H1 (cell line): ENCODE data around the gene HNF1B. TPM values are rescaled to one million over a fixed set of nuclear protein-coding genes. Genes with fewer than 3 reads are reported as not detected.

Source experiments
- CTCF ChIA-PET: fragments of 300-600 bp; sonication (Branson Sonifier 250); formaldehyde crosslinking; loops from one replicate; lab custom pipeline; 2021; ENCODE audit not compliant: partially characterized antibody; lab: Charles Lee
- POLR2A ChIA-PET: fragments of 300-600 bp; sonication (Branson Sonifier 250); formaldehyde crosslinking; loops from one replicate; lab custom pipeline; 2021; ENCODE audit warnings: inconsistent platforms; ENCODE audit not compliant: partially characterized antibody; lab: Charles Lee
- DNase-seq, 2 experiments: peaks; one replicate each; pipeline versions ENCODE4 v3.0.0 to v3.0.0-alpha.2; 2010 to 2022; ENCODE audit warnings: low spot score in 2 of 2, low read depth in 1 of 2, mixed read lengths in 1 of 2
- FAIRE-seq: peaks from 2 replicates; lab custom pipeline; 2011; peaks lifted over from hg19 to GRCh38; lab: Jason Lieb, UNC
- H2AFZ ChIP-seq: 2 replicates; pipeline ENCODE4 v1.8.1; 2012; ENCODE audit warnings: low read length, inconsistent platforms
- H2AK5ac ChIP-seq: 2 replicates; pipeline ENCODE4 v1.6.1; 2013; ENCODE audit warnings: low read depth, low read length
- H2BK120ac ChIP-seq: replicated peaks from 2 replicates; pipeline ENCODE3; 2013; ENCODE audit warnings: low read depth, low read length, inconsistent platforms
- H2BK12ac ChIP-seq: 2 replicates; pipeline ENCODE4 v1.6.1; 2013; ENCODE audit warnings: low read depth, low read length
- H2BK15ac ChIP-seq: 2 replicates; pipeline ENCODE4 v1.6.1; 2013; ENCODE audit warnings: low read length
- H2BK20ac ChIP-seq: 2 replicates; pipeline ENCODE4 v1.6.1; 2013; ENCODE audit warnings: low read length
- H2BK5ac ChIP-seq: 2 replicates; pipeline ENCODE4 v1.6.1; 2013; ENCODE audit warnings: low read depth, low read length
- H3K14ac ChIP-seq: 2 replicates; pipeline ENCODE4 v1.6.1; 2013; ENCODE audit warnings: inconsistent platforms; ENCODE audit not compliant: insufficient read length
- H3K18ac ChIP-seq: 2 replicates; pipeline ENCODE4 v1.6.1; 2013; ENCODE audit warnings: low read length; ENCODE audit errors: extremely low read depth
- H3K23ac ChIP-seq: 2 replicates; pipeline ENCODE4 v1.6.1; 2013; ENCODE audit warnings: inconsistent platforms; ENCODE audit not compliant: insufficient read length
- H3K23me2 ChIP-seq: 2 replicates; pipeline ENCODE4 v1.6.1; 2013; ENCODE audit warnings: low read depth, low read length
- H3K27ac ChIP-seq: 2 replicates; pipeline ENCODE4 v1.6.1; 2011; ENCODE audit warnings: low read depth, low read length, inconsistent platforms
- H3K27me3 ChIP-seq, 4 experiments: replicated peaks in 1 of 4; 1 replicate in 1 of 4; 2 replicates in 3 of 4; pipeline versions ENCODE4 v1.6.1 to v1.8.1; 2011 to 2013; ENCODE audit warnings: low read length in 3 of 4, mild to moderate bottlenecking in 3 of 4, inconsistent platforms in 2 of 4, mixed read lengths in 2 of 4, moderate library complexity in 1 of 4; ENCODE audit not compliant: control insufficient read depth in 3 of 4, insufficient read depth in 3 of 4; ENCODE audit errors: extremely low read depth in 1 of 4
- H3K36me3 ChIP-seq, 4 experiments: 2 replicates each; pipeline versions ENCODE4 v1.6.1 to v1.8.1; 2011 to 2013; ENCODE audit warnings: mild to moderate bottlenecking in 4 of 4, low read length in 3 of 4, moderate library complexity in 2 of 4, control low read depth in 1 of 4, inconsistent platforms in 1 of 4; ENCODE audit not compliant: insufficient read depth in 4 of 4, control insufficient read depth in 2 of 4
- H3K4ac ChIP-seq: replicated peaks from 2 replicates; pipeline ENCODE3; 2013; ENCODE audit warnings: low read length, low read depth, mixed read lengths, inconsistent platforms; ENCODE audit not compliant: insufficient read length
- H3K4me1 ChIP-seq, 4 experiments: replicated peaks in 1 of 4; 1 replicate in 1 of 4; 2 replicates in 3 of 4; pipeline versions ENCODE4 v1.6.1 to v1.8.1; 2011 to 2013; ENCODE audit warnings: low read length in 3 of 4, inconsistent platforms in 2 of 4, mixed read lengths in 1 of 4; ENCODE audit not compliant: insufficient read depth in 4 of 4, control insufficient read depth in 3 of 4
- H3K4me2 ChIP-seq, 2 experiments: 2 replicates each; pipeline versions ENCODE4 v1.6.1 to v1.8.1; 2011 to 2013; ENCODE audit warnings: low read depth in 2 of 2, low read length in 2 of 2, control low read depth in 1 of 2, inconsistent platforms in 1 of 2, mild to moderate bottlenecking in 1 of 2; ENCODE audit not compliant: insufficient read depth in 1 of 2
- H3K4me3 ChIP-seq, 4 experiments: fragments of 200-600, 300-600 bp in 1 of 4; sonication (generic), shearing (Covaris generic), sonication (Bioruptor Twin) in 1 of 4; 2 replicates each; pipeline versions ENCODE4 v1.5.1 to v1.8.1; 2011 to 2016; ENCODE audit warnings: low read length in 4 of 4, low read depth in 3 of 4, control low read depth in 2 of 4, inconsistent platforms in 2 of 4, mild to moderate bottlenecking in 2 of 4, mixed read lengths in 1 of 4, moderate library complexity in 1 of 4; ENCODE audit not compliant: insufficient read depth in 2 of 4; ENCODE audit errors: extremely low read depth in 1 of 4
- H3K56ac ChIP-seq: replicated peaks from 2 replicates; pipeline ENCODE3; 2013; ENCODE audit warnings: low read depth, mild to moderate bottlenecking, mixed read lengths, low read length, inconsistent platforms; ENCODE audit not compliant: insufficient read length
- H3K79me1 ChIP-seq: 2 replicates; pipeline ENCODE4 v1.6.1; 2013; ENCODE audit warnings: low read depth, low read length, control low read depth
- H3K79me2 ChIP-seq, 2 experiments: 2 replicates each; pipeline versions ENCODE4 v1.6.1 to v1.8.1; 2012 to 2013; ENCODE audit warnings: low read length in 2 of 2, mild to moderate bottlenecking in 2 of 2, inconsistent platforms in 1 of 2; ENCODE audit not compliant: insufficient read depth in 2 of 2, control insufficient read depth in 1 of 2
- H3K9ac ChIP-seq, 4 experiments: replicated peaks in 1 of 4; 1 replicate in 1 of 4; 2 replicates in 3 of 4; pipeline versions ENCODE4 v1.6.1 to v1.8.1; 2011 to 2013; ENCODE audit warnings: low read depth in 3 of 4, low read length in 3 of 4, control low read depth in 2 of 4, mild to moderate bottlenecking in 2 of 4, moderate library complexity in 2 of 4, inconsistent platforms in 1 of 4; ENCODE audit errors: extremely low read depth in 1 of 4
- H3K9me3 ChIP-seq, 2 experiments: 2 replicates each; pipeline versions ENCODE4 v1.6.1 to v1.8.1; 2012 to 2013; ENCODE audit warnings: mild to moderate bottlenecking in 2 of 2, moderate library complexity in 2 of 2, control low read depth in 1 of 2, inconsistent platforms in 1 of 2, low read depth in 1 of 2, low read length in 1 of 2, mixed read lengths in 1 of 2; ENCODE audit not compliant: insufficient read depth in 2 of 2
- H4K20me1 ChIP-seq, 2 experiments: replicated peaks in 1 of 2; 2 replicates each; pipeline versions ENCODE3 to v1.8.1; 2011 to 2013; ENCODE audit warnings: inconsistent platforms in 2 of 2, low read length in 2 of 2, mild to moderate bottlenecking in 1 of 2; ENCODE audit not compliant: insufficient read depth in 2 of 2, control insufficient read depth in 1 of 2
- H4K5ac ChIP-seq: 2 replicates; pipeline ENCODE4 v1.6.1; 2013; ENCODE audit warnings: low read length, low read depth, mixed read lengths, inconsistent platforms; ENCODE audit not compliant: insufficient read length
- H4K8ac ChIP-seq: 2 replicates; pipeline ENCODE4 v1.8.0; 2013; ENCODE audit warnings: mild to moderate bottlenecking, moderate library complexity, low read length, inconsistent platforms; ENCODE audit not compliant: insufficient read depth; ENCODE audit errors: extremely low read depth
- H4K91ac ChIP-seq: replicated peaks from 2 replicates; pipeline ENCODE3; 2013; ENCODE audit warnings: low read length, mixed read lengths, inconsistent platforms; ENCODE audit not compliant: insufficient read length
- BACH1 ChIP-seq: IDR thresholded peaks from 2 replicates; pipeline ENCODE4 v1.6.1; 2012; ENCODE audit warnings: low read length, improper control_type of control experiment
- CEBPB ChIP-seq: IDR thresholded peaks from 2 replicates; pipeline ENCODE4 v1.6.1; 2012; ENCODE audit warnings: low read depth, low read length
- CHD2 ChIP-seq: IDR thresholded peaks from 2 replicates; pipeline ENCODE4 v1.6.1; 2012; ENCODE audit warnings: low read length, improper control_type of control experiment
- CTBP2 ChIP-seq: IDR thresholded peaks from 2 replicates; pipeline ENCODE4 v1.7.0; 2011; ENCODE audit warnings: borderline replicate concordance, mild to moderate bottlenecking, moderate library complexity, mixed read lengths, low read length; ENCODE audit not compliant: insufficient read depth, insufficient read length
- GABPA ChIP-seq: IDR thresholded peaks from 2 replicates; pipeline ENCODE4 v1.6.1; 2011; ENCODE audit warnings: mild to moderate bottlenecking, low read length, moderate library complexity, borderline replicate concordance; ENCODE audit not compliant: insufficient read depth
- KDM1A ChIP-seq: fragments of 200-600, 300-600 bp; sonication (generic); IDR thresholded peaks from 2 replicates; pipeline ENCODE4 v1.7.1; 2016; ENCODE audit warnings: mild to moderate bottlenecking, low read length, borderline replicate concordance
- KDM5A ChIP-seq: fragments of 200-600 bp; IDR thresholded peaks from 2 replicates; pipeline ENCODE4 v1.7.1; 2012; ENCODE audit warnings: mild to moderate bottlenecking, low read length, inconsistent platforms, mixed read lengths
- NRF1 ChIP-seq: IDR thresholded peaks from 2 replicates; pipeline ENCODE4 v1.6.1; 2011; ENCODE audit warnings: mild to moderate bottlenecking, low read depth, low read length, improper control_type of control experiment
- RNF2 ChIP-seq: fragments of 200-900, 300-1000 bp; sonication (generic); IDR thresholded peaks from 2 replicates; pipeline ENCODE4 v1.7.1; 2016; ENCODE audit warnings: borderline replicate concordance, low read depth, mild to moderate bottlenecking, antibody characterized with exemption, low read length; ENCODE audit not compliant: poor library complexity, severe bottlenecking; ENCODE audit errors: missing control alignments
- SP1 ChIP-seq: IDR thresholded peaks from 2 replicates; pipeline ENCODE4 v1.6.1; 2011; ENCODE audit warnings: low read depth, low read length
- SP4 ChIP-seq: IDR thresholded peaks from 2 replicates; pipeline ENCODE4 v1.6.1; 2012; ENCODE audit warnings: low read length, inconsistent platforms
- SRF ChIP-seq: IDR thresholded peaks from 2 replicates; pipeline ENCODE4 v1.6.1; 2011; ENCODE audit warnings: mild to moderate bottlenecking, low read depth, low read length, moderate library complexity
- TEAD4 ChIP-seq: IDR thresholded peaks from 2 replicates; pipeline ENCODE4 v1.6.1; 2012; ENCODE audit warnings: low read depth, low read length, inconsistent platforms, mixed read lengths
- WGBS, 2 experiments: shearing (Covaris generic) in 1 of 2; methylation state at CpG; one replicate each; pipeline versions ENCODE4 v1.1.6 to v1.1.7; 2013 to 2015; ENCODE audit warnings: low lambda C conversion rate in 2 of 2, mixed read lengths in 2 of 2, inconsistent platforms in 1 of 2, low coverage in 1 of 2, missing lambda C conversion rate in 1 of 2; ENCODE audit not compliant: insufficient replicate concordance in 2 of 2, insufficient coverage in 1 of 2, insufficient read length in 1 of 2; ENCODE audit errors: extremely low coverage in 1 of 2, missing lambda C conversion rate in 1 of 2; 5-methylcytosine and 5-hydroxymethylcytosine counted together
- polyA plus RNA-seq, 7 experiments: library from polyadenylated mRNA; depleted of rRNA in 3 of 7; stranded (reverse) in 5 of 7; unstranded in 2 of 7; fragments of >200 nt in 5 of 7; fragments of 200-250 nt in 2 of 7; gene quantifications; 1 replicate in 5 of 7; 2 replicates in 1 of 7; 4 replicates in 1 of 7; pipeline versions ENCODE4 v1.2.1 to v1.2.3, GENCODE V29; 2011 to 2013; ENCODE audit warnings: missing spikeins in 2 of 7, mixed read lengths in 2 of 7
- total RNA-seq: library from RNA; stranded (reverse); fragmentation: NEBNext Ultra II Directional; extraction: Animal tissue kit (Norgen Biotek cat#: 25700); gene quantifications from 2 replicates; pipeline ENCODE4 v1.2.1, GENCODE V29; 2021
- TF ChIP-seq, protein P1 (sequence below): IDR thresholded peaks from 2 replicates; pipeline ENCODE4 v1.6.1; 2012; ENCODE audit warnings: inconsistent platforms

The HNF1B gene
- total and polyA plus RNA-seq, 2 of the 8 experiments (the other 6 are each of a cell fraction or from before 2014, with no cell fraction given), result 0.13 to 0.30 TPM

DNA sequence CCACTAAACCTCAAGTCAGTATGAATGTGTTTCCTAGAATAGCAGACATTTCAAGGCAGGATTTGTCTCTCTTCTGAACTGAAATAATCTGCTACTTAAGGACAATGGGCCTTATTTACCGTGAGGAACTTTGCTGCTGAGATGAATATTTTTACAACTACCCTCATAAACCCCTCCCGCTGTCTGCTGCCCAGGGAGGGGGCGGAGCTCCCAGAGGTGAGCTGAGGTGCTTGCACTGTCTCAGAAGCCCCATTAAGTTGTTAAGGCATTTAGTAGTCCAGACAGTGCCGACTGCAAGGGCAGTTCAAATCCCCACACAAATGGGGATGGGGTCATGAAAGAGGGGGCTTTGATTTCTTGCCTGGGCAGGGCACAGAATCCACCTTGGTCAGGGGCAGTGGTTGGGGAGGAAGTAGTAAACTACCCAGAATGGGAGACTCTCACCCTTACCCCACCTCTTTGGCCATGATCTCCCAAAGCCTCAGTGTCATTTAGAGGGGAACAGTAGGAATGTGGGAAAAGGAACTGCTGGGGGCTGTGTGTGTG is 19.2 kb downstream of the HNF1B start:
- 81% methylated on average over 4 of the region's 4 CpGs; no CpG with 5 or more reads in 1 of the 2 experiments for WGBS, 2 experiments
- peaks cover 0 to 2% of the 10 kb centered on the region in 2 experiments for H4K20me1 ChIP-seq
- no peak for DNase-seq

More for the DNA sequence above, 19.2 kb downstream of the HNF1B start:
- no peak overlapping the region for H2BK15ac ChIP-seq
- no peak overlapping the region for H2BK120ac ChIP-seq
- H3K4me2 ChIP-seq, result no peak overlapping the region
- no peaks in the 10 kb centered on the region for H3K79me2 ChIP-seq
- CTCF ChIA-PET, result interaction anchor here (7.2 kb wide), 1 partner anchor 10 kb away, joined by 30 read pairs; no protein-coding TSS in a partner anchor
- H4K5ac ChIP-seq, result no peak overlapping the region
- no peaks in the 10 kb centered on the region for H3K4me1 ChIP-seq
- FAIRE-seq, result no peak
- H3K18ac ChIP-seq, result no peak overlapping the region
- no peak overlapping the region for H4K91ac ChIP-seq
- POLR2A ChIA-PET, result no interaction called here
- H2AFZ ChIP-seq, result no peak overlapping the region
- H3K23ac ChIP-seq, result no peak overlapping the region
- H2BK20ac ChIP-seq, result no peak overlapping the region
- H3K27me3 ChIP-seq, result peaks cover 0 to 6% (median 3%) of the 10 kb centered on the region in 4 experiments; a peak in 4 of 7 replicates
- H3K9me3 ChIP-seq, result no peaks in the 10 kb centered on the region
- H3K4me3 ChIP-seq, result no peak overlapping the region
- no peak overlapping the region for H2AK5ac ChIP-seq
- no peak overlapping the region for H3K27ac ChIP-seq
- no peak overlapping the region for H3K14ac ChIP-seq
- no peak overlapping the region; a peak in 1 of 7 replicates for H3K9ac ChIP-seq
- H3K36me3 ChIP-seq, result no peaks in the 10 kb centered on the region
- no peak overlapping the region for H3K56ac ChIP-seq
- no peak overlapping the region for H2BK5ac ChIP-seq
- H2BK12ac ChIP-seq, result no peak overlapping the region
- H3K23me2 ChIP-seq, result no peaks in the 10 kb centered on the region; the same call in 1 of the 2 replicates
- no peaks in the 10 kb centered on the region for H3K79me1 ChIP-seq
- no peak for TF ChIP-seq CHD2
- TF ChIP-seq KDM5A, result no peak
- TF ChIP-seq KDM1A, result no peak
- no peak for TF ChIP-seq SP4
- no peak for TF ChIP-seq NRF1
- TF ChIP-seq SP1, result no peak
- TF ChIP-seq, protein P1, sequence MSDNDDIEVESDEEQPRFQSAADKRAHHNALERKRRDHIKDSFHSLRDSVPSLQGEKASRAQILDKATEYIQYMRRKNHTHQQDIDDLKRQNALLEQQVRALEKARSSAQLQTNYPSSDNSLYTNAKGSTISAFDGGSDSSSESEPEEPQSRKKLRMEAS, result no peak
- no peak for TF ChIP-seq TEAD4
- TF ChIP-seq SRF, result no peak
- no peak for TF ChIP-seq BACH1
- no peak for TF ChIP-seq CTBP2
- TF ChIP-seq GABPA, result no peak
- no peak for TF ChIP-seq CEBPB
- TF ChIP-seq RNF2, result no peak
- H4K8ac ChIP-seq, result no peak overlapping the region
- no peak overlapping the region for H3K4ac ChIP-seq
